ENCODE measurements around the gene FAM193A.
"Not testable (repeated sequence)": the region's sequence is repeated elsewhere in the genome, so short reads cannot be mapped to it uniquely, and the experiment has no call there.

The FAM193A gene

DNA sequence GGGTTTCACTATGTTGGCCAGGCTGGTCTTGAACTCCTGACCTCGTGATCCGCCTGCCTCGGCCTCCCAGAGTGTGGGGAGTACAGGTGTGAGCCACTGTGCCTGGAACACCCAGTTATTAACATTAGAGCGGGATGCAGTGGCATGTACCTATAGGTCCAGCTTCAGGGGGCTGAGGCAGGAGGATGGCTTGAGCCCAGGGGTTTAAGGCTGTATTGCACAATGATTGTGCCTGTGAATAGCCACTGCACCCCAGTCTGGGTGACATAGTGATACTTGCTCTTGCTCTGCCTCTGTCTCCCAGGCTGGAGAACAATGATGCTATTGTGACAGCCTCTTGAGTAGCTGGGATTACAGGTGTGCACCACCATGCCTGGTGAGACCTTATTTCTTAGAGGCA is 39.8 kb downstream of the FAM193A start:
- no peak for DNase-seq

DNA sequence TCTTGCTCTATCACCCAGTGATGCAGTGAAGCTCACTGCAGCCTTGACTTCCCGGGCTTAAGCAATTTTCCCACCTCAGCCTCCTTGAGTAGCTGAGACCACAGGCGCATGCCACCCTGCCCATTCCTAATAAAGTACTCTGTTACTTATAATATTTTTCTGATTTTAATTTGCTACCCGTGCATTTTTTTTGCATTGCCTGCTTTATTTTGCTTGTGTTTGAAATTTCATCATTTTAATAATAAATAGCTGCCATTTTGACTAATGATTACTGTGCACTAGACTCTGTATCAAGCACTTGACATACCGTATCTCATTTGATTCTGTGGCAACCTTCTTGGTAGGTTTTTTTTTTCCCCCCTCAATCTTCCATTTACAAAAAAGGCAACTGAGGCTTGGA is 41.7 kb downstream of the FAM193A start:
- DNase-seq: no peak

DNA sequence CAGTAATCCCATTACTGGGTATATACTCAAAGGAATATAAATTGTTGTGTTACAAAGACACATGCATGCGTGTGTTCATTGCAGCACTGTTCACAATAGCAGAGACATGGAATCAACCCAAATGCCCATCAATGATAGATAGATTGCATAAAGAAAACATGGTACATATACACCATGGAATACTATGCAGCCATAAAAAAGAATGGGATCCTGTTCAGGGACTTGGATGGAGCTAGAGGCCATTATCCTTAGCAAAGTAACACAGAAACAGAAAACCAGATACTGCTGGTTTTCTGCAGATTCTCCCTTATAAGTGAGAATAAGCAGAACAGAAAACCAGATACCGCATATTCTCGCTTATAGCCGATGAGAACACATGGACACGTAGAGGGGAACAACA is 43.5 kb downstream of the FAM193A start:
- DNase-seq: no peak

DNA sequence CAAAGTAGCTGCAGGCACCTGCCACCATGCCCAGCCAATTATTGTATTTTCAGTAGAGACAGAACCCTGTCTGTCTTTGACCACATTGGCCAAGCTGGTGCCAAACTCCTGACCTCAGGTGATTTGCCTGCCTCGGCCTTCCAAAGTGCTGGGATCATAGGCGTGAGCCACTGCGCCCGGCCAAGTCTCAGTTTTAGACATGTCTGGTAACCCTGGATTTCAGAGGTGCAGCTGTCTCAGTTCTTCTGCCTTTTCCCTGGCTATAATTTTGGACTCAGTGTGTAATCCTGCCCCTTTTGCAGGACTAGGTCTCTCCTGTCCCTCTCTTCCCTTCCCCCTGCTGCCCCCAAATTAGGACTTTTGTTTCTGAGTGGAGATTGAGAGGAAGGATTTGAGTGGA is 46.6 kb downstream of the FAM193A start:
- DNase-seq: no peak

DNA sequence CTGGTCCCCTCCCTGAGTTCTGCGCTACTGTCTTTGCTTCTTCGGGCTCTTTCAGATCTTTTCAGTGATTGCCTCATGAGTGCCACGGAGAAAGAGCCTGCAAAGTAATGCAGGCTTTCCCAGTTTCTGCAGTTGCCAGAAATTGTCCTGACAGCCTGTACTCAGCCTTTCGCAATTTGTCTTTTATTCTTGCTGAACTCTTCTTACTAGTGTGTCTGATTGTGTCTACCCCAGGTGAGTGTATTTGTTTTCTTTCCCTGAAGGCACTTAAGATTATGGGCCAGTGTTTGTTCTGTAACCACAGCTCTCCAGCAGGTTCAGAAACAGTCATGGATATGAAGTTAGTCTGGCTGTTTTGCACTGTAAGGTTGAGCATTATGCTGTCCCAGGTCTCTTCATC is 47.1 kb downstream of the FAM193A start:
- DNase-seq: no peak

DNA sequence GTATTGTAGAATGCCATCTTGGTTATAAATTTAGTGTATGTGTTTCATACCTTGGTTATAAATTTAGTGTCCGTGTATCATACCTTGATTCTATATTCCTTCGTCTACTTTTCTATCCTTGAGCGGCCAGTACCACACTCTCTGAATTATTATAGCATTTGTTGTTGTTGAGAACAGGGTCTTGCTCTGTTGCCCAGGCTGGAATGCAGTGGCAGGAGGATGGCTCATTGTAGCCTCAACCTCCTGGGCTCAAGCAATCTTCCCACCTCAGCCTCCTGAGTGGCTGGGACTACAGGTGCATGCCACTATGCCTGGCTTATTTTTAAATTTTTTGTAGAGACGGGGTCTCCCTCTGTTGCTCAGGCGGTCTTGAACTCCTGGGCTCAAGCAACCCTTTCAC is 50.1 kb downstream of the FAM193A start:
- DNase-seq: no peak

DNA sequence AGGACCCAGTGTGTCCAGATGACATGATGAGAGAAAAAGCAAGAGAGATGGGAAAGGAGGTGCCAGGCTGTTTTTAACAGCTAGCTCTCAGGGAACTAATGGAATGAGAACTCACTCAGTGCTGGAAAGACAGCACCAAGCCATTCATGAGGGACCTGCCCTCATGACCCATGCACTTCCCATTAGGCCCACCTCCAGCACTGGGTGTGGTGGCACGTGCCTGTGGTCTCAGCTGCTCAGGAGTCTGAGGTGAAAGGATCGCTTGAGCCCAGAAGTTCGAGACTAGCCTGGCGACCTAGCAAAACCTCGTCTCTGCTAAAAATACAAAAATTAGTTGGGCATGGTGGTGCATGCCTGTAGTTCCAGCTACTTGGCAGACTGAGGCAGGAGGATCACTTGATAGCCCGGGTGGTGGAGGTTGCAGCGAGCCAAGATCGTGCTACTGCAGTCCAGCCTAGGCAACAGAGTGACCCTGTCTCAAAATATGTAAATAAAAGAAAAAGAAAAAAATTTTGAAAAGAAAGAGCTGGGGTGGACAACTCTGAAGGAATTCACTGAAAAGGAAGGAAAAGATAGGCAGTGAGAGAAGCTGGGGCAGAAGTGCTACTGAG is 50.9 kb downstream of the FAM193A start:
- DNase-seq: no peak

DNA sequence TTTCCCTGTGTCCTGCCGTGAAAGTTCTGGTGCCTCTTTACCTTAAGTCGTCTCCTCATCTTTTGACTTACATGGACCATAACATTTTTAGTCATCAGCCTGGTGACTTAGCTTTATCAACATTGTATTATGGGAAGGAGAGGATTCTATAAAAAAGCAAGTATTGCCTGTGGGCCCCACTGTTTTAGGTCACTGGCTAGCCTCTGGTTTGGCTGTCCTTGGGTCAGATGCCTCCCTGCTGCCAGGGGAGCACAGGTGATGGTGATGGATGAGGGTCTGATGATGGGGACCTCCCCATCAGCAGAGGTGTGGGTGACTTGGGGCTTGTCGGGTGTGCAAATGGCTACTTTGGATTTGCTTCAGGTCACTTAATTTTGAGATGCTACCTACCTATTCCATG is 51.8 kb downstream of the FAM193A start:
- DNase-seq: no peak

DNA sequence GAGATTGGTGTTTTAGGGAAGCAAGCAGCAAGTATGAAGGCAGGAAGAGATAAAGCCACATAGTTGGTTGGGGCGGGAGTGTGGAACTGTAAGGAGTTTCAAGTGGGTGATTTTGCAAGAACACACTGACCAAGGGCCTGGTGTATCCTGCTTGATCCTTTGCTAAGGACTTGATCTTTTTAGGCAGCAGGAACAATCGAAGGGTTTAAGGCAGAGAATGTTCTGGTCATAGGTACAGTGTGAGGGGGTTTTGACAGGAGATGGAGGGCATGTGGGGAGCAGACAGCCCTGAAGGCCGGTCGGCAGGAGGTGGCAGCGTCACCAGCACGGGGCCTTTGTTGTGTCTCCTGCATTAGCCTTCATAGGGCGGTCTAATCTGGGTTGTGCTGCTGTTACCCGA is 54.7 kb downstream of the FAM193A start:
- no peak for DNase-seq

DNA sequence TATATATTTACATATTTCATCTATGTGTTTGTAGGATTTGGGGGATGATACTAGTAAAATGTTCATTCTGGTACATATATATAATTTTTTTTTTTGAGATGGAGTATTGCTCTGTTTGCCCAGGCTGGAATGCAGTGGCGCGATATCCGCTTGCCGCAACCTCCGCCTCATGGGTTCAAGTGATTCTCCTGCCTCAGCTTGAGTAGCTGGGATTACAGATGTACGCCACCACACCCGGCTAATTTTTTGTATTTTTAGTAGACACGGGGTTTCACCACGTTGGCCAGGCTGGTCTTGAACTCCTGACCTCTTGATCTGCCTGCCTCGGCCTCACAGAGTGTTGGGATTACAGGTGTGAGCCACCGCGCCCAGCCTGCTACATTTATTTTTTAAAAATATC is 55.6 kb downstream of the FAM193A start:
- DNase-seq: not testable (repeated sequence)

DNA sequence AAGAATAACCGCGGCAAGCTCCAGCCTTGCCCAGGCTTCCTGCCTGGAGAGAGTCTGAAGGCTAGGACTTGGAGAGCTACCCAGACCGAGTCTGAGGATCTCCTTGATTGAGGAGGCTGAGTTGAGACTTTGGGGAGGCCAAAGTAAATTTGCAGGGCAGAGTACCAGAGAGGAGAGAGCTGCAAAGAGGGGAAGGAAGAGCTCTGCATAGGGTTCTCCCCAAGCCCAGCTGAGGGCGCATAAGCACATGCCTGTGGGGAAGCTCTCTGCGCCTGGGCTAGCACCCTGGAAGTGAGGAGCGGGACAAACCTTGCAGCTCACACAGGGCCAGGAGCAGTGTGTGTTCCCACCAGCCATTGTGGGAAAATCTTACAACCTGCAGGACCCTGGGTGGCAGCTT is 56.1 kb downstream of the FAM193A start:
- DNase-seq: no peak

DNA sequence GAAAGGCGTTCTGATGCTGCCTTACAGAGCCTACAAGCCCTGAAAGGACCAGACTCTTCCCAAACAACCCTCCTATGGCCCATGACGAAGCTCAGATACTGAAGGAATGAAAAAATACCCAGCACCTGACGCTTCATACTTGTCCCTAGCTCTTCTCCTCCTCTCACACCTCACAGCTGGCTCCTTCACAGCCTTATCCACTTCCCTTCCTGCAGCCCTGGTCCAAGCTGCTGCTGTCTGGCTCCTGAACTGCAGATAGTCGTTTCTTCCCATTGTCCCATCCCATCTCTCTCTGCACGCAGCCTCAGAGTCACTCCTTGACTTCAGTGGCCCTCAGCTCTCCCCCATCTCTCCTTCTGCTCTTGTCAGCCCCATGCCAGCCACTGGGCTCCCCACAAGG is 56.6 kb downstream of the FAM193A start:
- DNase-seq: no peak

DNA sequence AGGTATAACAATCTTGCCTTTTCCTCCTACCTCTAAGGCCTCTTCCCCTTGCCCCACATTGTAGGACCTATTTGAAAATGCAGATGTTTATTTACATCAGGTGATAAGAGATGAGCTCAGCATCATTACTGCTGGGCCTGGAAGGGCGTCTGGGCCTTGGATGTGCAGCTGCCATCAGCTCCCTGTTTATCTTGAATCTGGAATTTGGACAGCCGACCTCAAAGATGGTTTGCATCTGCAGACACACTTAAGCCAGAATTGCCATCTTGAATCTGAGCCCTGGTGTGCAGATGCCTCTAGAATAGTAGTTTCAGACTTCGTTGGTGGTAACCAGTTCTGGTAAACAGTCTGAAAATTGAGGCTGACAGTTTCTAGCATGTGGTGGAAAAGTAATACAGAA is 59.0 kb downstream of the FAM193A start:
- DNase-seq: no peak

DNA sequence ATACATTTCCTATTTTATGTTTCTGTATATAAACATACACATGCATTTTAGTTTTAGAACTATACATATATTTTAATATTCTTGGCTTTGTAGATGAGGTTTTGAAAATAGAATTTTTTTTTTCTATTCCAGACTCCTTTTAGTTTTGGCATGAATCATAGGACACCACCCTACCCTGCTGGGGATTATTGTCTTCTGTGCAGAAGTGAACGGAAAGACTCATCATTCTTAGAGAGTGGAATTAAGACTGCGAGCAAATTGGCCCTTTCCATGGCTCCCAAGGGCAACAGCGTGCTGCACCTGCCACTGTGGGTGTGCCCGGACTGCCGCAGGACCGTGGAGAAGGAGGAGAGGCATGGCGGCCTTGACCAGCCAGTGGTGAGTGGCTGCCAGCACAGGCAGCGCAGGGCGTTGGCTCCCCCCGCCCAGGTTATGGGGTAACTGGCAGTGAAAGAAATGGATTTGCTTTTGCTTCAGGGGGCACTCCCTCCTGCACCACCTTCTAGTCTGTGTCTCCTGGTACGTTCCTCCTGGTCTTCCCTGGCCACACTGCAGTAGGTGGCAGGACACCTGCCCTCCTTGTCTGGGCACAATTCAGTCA is 59.6 kb downstream of the FAM193A start:
- DNase-seq: no peak

DNA sequence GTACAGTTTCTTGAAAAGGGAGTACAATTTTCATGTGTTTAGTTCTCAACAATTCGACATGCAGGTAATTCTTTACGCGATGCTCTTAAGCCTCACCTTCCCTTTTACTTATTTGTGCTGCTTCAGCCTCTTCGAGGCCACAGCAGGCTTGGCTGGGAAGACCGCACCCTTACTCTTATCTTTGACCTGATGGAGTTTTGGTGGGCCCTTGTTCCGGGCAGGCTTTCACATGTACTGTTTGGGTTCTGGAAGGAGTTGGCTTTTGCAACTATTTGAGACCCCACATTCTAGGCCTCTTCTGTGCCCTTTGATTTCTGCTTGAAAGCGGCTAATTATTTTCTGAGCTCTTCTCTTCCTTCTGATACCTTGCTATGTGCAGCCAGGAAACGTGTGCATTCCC is 60.2 kb downstream of the FAM193A start:
- DNase-seq: no peak

DNA sequence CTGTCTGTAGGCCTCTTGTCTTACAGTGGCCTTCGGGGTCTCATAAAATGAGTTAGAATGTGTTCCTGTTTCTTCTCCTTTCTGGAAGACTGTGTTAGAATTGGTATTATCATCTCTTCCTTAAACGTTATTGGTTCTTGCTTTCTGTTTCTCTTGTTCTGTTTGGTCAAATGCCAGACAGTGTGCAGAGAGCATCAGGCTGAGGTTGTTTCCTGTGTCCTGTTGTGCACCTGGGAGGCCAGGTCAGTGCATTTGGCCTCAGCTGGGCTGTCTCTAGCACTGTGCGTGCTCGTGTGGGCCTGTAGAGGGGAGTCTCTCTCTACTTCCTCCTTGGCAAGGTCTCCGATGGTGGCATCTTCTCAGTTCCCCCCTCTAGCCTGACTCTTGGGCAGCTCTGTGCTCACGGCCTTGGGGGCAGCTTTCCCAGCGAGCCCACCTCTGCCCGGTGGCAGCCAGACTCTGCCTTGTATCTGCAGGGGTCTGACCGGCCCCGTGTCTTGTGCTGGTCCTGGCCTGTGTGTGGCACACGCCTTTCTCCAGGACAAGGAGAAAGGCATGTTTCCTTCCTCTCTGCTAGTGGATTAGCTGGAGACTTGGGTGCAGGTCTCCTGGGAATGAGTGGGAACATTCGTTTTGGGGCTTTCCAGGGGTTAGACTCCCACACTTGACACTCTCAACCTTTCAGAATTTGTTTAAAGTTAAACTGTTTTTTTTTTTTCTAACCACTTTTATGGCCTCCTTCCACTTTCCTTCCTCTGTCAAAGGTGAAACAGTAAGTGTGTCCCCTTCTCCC is 62.3 kb downstream of the FAM193A start:
- DNase-seq: peak; percentile 7

DNA sequence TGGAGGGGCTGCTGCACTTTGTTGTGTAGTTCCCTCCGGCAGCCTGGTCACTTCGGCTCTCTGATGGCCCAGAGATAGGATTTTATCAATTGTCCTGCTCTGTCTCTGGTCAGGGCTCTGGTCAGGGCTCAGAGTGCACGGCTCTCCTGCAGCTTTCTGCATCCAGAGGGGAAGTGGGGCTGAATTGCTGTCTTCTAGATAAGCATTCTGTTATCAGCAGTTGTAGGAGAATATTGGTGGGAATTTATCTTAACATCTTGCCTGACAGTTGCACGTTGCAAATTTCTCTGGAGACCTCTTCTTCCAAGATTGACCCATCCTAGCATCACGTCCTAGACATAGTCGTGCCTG is 62.8 kb downstream of the FAM193A start:
- DNase-seq: no peak

DNA sequence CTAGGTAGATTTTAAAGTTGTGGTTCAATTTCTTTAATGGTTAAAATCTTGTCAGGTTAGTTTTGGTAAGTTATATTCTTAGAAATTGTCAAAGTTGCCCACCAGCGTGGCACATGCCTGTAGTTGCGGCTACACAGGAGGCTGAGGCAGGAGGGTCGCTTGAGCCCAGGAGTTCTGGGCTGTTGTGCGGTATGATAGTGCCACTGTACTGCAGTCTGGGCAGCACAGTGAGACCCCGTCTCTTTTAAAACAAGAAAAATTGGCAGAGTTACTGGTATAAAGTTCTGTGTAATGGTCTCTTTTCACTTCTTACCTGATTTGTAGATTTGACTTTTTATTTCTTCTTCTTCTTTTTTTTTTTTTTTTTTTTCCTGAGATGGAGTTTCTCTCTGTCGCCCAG is 64.4 kb downstream of the FAM193A start:
- no peak for DNase-seq

DNA sequence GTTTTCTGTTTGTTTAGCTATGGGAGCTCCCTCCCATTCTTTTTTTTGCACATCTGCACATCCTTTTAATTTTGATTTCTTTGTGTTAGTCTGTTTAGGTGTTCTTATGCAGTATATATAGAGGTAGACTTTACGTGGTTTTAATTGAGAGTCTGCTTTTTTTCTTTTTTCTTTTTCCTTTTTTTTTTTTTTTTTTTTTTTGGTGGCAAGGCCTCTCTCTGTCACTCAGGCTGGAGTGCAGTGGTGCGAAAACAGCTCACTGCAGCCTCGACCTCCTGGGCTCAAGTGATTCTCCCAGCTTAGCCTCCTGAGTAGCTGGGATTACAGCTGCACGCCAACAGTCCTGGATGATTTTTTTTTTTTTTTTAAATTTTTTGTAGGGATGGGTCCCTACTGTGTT is 68.2 kb downstream of the FAM193A start:
- DNase-seq: no peak

DNA sequence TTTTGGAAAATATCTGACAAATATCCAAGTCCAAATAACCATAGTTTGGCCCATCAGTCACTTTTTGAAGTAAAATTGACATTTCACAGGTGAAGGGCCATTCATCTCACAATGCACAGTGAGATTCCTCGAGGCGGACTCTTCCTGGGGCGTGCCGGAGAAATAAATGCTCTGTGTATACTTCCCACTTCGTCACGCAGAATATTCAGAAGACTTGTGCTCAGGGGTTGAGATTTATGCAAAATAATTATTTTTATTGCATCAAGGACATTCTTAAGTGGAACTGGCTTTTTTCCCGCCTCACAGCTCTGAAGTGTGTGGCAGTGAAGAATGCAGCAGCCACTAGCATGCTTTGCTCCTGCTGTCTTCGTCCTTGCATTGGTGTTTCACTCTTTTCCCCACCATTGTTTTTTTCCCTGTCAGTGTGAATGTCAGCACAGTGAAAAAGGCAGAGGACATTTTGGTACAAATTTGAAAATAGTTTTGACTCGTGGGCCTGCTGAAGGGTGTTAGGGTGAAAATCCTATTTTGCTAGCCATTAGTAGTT is 70.6 kb downstream of the FAM193A start:
- DNase-seq: no peak

DNA sequence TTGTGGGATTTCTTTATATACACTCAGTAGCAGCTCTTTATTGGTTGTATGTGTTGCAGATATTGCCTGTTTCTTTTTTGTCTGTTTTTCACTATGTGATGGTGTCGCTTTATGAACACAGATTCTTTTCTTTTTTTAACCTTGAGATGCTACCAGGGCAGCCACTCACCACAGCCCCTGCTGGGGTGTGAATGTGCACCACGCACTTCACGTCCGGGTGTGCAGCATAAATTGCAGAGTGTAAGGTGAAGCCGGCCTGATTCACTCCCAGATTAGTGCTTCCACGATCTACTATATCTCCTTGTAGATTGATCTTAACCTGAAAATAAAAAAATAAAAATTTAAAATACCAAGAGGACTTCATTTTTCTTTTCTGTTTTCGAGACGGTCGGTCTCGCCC is 71.4 kb downstream of the FAM193A start:
- no peak for DNase-seq

DNA sequence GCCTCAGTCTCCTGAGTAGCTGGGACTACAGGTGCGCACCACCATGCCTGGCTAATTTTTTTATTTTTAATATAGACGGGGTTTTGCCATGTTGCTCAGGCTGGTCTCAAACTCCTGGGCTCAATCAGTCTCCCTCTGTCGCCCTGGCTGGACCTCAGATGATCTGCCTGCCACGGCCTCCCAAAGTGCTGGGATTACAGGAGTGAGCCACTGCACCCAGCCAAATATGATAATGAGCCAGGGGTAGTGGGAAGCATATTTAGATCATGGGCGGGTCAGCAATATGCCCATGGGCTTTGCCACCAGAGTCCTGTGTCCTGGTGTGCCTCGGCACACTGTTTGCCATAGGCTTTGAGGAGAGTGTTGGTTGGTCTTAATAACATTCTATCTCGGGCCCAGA is 71.8 kb downstream of the FAM193A start:
- no peak for DNase-seq

DNA sequence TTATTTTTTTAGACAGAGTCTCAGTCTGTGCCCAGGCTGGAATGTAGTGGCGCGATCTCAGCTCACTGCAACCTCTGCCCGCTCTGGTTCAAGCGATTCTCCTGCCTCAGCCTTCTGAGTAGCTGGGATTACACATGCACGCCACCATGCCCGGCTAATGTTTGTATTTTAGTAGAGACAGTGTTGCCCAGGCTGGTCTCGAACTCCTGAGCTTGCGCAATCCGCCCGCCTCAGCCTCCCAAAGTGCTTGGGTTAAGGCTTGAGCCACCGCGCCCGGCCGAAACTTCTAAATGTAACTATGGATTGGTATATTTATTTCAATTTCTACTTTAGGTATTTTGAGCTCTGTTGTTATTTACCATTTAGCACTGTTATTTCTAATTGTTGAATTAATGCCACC is 79.4 kb downstream of the FAM193A start:
- no peak for DNase-seq

DNA sequence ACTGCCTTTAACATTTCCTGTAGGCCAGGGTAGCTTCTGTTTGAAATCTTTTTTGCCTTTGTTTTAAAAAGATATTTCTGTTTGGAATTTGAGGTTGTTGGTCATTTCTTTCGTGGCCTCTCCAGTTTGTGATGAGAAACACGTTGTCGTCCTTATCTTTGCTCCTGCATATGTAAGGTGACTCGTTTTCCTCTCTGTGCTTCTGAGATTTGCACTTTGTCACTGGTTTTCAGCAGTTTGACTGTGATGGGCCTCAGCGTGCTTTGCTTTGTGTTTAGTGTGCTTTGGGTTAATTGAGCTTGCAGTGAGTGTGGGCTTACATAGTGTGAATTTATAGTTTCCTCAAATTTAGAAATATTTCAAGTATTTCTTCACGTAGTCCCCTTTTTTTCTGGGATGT is 81.5 kb downstream of the FAM193A start:
- DNase-seq: no peak

Measured in CD4-positive, alpha-beta T cell treated with Interleukin-10 for 1 hour (primary cell).